Prostate gland (tissue), 2 donors: ENCODE results near the gene THRB. TPM values are rescaled to one million over a fixed set of nuclear protein-coding genes. Genes with fewer than 3 reads are reported as not detected.
"Not testable (repeated sequence)": the region's sequence is repeated elsewhere in the genome, so short reads cannot be mapped to it uniquely, and the experiment has no call there.

Source experiments
- DNase-seq: peaks from one replicate; pipeline ENCODE4 v3.0.0-alpha.2; 2019; ENCODE audit warnings: low spot score
- H3K27ac ChIP-seq, 2 donors: fragments of 200-600 bp; sonication (generic); 2 replicates each; pipeline ENCODE4 v1.5.1; 2017 to 2019
- H3K27me3 ChIP-seq: fragments of 200-600 bp; sonication (generic); replicated peaks from 2 replicates; pipeline ENCODE4 v1.5.1; 2019; ENCODE audit not compliant: insufficient read depth
- H3K36me3 ChIP-seq, 2 donors: fragments of 200-600 bp; sonication (generic); 1 replicate in 1 of 2; 2 replicates in 1 of 2; pipeline versions ENCODE4 v1.5.1 to v1.8.1; 2017 to 2019
- H3K4me1 ChIP-seq: fragments of 200-600 bp; sonication (generic); replicated peaks from 2 replicates; pipeline ENCODE4 v1.5.1; 2019
- H3K4me3 ChIP-seq, 2 donors: fragments of 200-600 bp; sonication (generic); 2 replicates each; pipeline ENCODE4 v1.5.1; 2017 to 2019
- H3K9me3 ChIP-seq: fragments of 200-600 bp; sonication (generic); 2 replicates; pipeline ENCODE4 v1.5.1; 2017
- POLR2A ChIP-seq: fragments of 450-650 bp; IDR thresholded peaks from one replicate; pipeline ENCODE4 v1.6.1; 2016; ENCODE audit warnings: antibody characterized with exemption, mild to moderate bottlenecking
- POLR2AphosphoS5 ChIP-seq: sonication (generic); formaldehyde crosslinking; IDR thresholded peaks from one replicate; pipeline ENCODE4 v1.6.1; 2017; ENCODE audit warnings: antibody characterized with exemption
- WGBS: methylation state at CpG from one replicate; pipeline ENCODE4 v1.1.5; 2018; 5-methylcytosine and 5-hydroxymethylcytosine counted together
- intact Hi-C: fragments of 100-400 bp; cut with DNase I; formaldehyde crosslinking; loops from one replicate; pipeline ENCODE4 v1.14.2; 2022
- total RNA-seq, 2 donors: library from RNA; depleted of rRNA; stranded (reverse); fragments of >200 nt; gene quantifications; one replicate each; pipeline ENCODE4 v1.1.0, GENCODE V29; 2016
- TF ChIP-seq, protein P1 (sequence below), 4 experiments: fragments of 200-600 bp in 2 of 4; fragments of 450-650 bp in 2 of 4; sonication (generic) in 2 of 4; IDR thresholded peaks; 1 replicate in 3 of 4; 2 replicates in 1 of 4; pipeline ENCODE4 v1.5.1; 2016 to 2019; ENCODE audit warnings: antibody characterized with exemption in 4 of 4, mild to moderate bottlenecking in 2 of 4, moderate library complexity in 2 of 4

The THRB gene
- total RNA-seq, 2 donors from 2014 or later, result 13.0 to 39.6 TPM

DNA sequence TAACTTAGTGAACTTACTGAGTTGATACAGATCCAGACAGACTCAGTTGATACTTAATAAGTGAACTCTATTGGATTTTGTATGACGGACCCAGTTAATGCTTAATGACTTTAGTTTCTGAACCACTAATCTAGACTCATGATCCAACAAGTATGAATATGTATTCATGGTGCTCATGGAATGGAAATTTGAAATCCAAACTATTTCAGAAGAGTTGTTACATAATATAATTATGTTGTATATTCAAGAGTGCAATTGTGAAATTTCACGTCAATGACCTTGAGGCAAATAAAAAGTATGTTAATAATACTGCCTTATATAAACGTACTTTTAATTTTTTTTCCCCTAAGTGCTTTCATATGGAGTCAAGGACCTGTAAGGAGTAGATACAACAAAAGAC lies 78.8 kb downstream of the THRB start:
- intact Hi-C loops, result no loop called here
- WGBS, result 87% methylated on average over 3 of the region's 3 CpGs
- TF ChIP-seq POLR2A, result no peak
- TF ChIP-seq POLR2AphosphoS5, result no peak
- TF ChIP-seq, protein P1, sequence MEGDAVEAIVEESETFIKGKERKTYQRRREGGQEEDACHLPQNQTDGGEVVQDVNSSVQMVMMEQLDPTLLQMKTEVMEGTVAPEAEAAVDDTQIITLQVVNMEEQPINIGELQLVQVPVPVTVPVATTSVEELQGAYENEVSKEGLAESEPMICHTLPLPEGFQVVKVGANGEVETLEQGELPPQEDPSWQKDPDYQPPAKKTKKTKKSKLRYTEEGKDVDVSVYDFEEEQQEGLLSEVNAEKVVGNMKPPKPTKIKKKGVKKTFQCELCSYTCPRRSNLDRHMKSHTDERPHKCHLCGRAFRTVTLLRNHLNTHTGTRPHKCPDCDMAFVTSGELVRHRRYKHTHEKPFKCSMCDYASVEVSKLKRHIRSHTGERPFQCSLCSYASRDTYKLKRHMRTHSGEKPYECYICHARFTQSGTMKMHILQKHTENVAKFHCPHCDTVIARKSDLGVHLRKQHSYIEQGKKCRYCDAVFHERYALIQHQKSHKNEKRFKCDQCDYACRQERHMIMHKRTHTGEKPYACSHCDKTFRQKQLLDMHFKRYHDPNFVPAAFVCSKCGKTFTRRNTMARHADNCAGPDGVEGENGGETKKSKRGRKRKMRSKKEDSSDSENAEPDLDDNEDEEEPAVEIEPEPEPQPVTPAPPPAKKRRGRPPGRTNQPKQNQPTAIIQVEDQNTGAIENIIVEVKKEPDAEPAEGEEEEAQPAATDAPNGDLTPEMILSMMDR (IDR thresholded peaks at IDR 0.05), result no peak

DNA sequence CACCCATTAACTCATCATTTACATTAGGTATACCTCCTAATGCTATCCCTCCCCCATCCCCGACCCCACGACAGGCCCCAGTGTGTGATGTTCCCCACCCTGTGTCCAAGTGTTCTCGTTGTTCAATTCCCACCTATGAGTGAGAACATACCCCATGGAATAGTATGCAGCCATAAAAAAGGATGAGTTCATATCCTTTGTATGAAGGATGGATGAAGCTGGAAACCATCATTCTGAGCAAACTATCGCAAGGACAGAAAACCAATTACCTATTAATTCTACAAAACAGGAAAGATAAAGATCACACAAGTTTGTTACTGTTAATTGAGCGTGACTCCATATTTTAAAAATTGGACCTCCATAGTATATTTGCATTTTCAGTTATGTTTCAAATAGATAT lies 81.0 kb downstream of the THRB start:
- H3K4me1 ChIP-seq, H3K4me3 ChIP-seq, H3K9me3 ChIP-seq, intact Hi-C loops, H3K27me3 ChIP-seq, DNase-seq, H3K27ac ChIP-seq, H3K36me3 ChIP-seq: not testable (repeated sequence)
- WGBS, result 96% methylated on average over 5 of the region's 5 CpGs

More for the DNA sequence above, 78.8 kb downstream of the THRB start:
- Histone ChIP-seq H3K27me3 (no peaks in the 10 kb centered on the region), H3K4me3 (no peak overlapping the region), H3K4me1 (no peaks in the 10 kb centered on the region), H3K27ac (no peak overlapping the region), H3K36me3 (no peaks in the 10 kb centered on the region), H3K9me3 (no peaks in the 10 kb centered on the region)
- no peak for DNase-seq

GRCh38 chr3:24410860-24411259 lies 83.8 kb downstream of the THRB start:
- TF ChIP-seq POLR2A (no peak), POLR2AphosphoS5 (no peak)
- TF ChIP-seq, protein P1 (IDR thresholded peaks at IDR 0.05), result no peak
- H3K27ac ChIP-seq, result no peak overlapping the region
- no peaks in the 10 kb centered on the region for H3K4me1 ChIP-seq
- no peaks in the 10 kb centered on the region for H3K27me3 ChIP-seq
- H3K4me3 ChIP-seq, result no peak overlapping the region
- H3K9me3 ChIP-seq, result no peaks in the 10 kb centered on the region
- intact Hi-C loops, result no loop called here
- DNase-seq, result no peak
- no peaks in the 10 kb centered on the region for H3K36me3 ChIP-seq
- WGBS, result 86% methylated on average over 3 of the region's 3 CpGs

DNA sequence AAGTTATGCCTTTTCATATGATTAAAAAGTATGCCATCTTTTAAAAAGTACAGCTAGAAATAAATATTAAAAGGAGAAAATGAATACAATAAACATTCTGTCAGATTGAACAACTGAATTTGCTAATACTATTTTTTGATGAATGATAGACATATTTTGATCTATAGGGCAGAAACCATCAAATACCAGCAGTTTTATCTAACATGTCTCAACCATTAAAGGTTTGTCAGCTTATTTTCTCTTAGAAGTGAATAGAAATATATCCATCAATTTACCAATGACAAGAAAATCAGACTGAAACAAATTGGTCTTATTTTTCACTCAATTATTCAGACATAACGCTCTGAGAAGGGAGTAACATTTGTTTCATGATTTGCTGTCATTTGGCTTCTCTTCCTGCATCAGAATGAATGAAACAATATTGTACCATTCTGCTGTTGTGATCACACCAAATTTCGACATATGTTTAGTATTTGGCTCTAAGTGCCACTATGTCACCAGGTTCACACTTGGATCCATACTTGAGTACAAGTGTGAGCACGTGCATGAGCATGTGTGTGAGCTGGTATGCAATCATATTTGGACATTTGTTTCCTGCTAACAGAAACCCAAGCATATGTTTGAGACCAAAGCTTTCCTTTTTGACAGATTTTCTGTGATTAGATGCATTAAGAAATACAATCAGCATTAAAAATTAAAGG lies 86.5 kb downstream of the THRB start:
- H3K9me3 ChIP-seq, result no peaks in the 10 kb centered on the region

DNA sequence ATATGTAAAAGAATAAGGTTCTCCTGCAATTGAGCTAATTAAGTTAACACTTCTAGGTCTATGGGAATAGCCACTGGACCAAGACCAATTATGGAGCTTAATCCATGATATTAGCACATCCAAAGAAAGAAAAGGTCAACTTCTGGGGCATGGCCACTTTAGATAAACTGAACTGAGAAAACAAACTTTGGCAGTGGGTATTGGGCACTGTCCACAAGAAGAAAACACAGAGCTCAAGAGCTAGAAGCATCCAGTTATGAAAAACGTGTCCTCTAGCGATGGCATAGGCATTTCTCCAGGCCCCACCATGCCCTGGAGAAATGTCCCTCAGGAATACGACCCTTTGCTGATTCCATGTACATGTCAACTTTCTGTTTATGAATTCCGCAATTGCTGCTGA lies 87.8 kb downstream of the THRB start:
- no peak for DNase-seq
- H3K27ac ChIP-seq, result no peak overlapping the region
- H3K36me3 ChIP-seq, result no peaks in the 10 kb centered on the region
- no peaks in the 10 kb centered on the region for H3K27me3 ChIP-seq
- H3K4me3 ChIP-seq, result no peak overlapping the region
- WGBS, result 95% methylated on average over 4 of the region's 4 CpGs
- peaks cover 2% of the 10 kb centered on the region for H3K4me1 ChIP-seq
- H3K9me3 ChIP-seq, result no peaks in the 10 kb centered on the region
- intact Hi-C loops, result no loop called here
- no peak for TF ChIP-seq POLR2A
- TF ChIP-seq, protein P1 (IDR thresholded peaks at IDR 0.05), result no peak

More for the DNA sequence above, 86.5 kb downstream of the THRB start:
- H3K27me3 ChIP-seq, result no peaks in the 10 kb centered on the region
- no peak for DNase-seq
- H3K4me3 ChIP-seq, result no peak overlapping the region
- H3K27ac ChIP-seq, result no peak overlapping the region
- TF ChIP-seq, protein P1 (IDR thresholded peaks at IDR 0.05), result no peak
- no peak for TF ChIP-seq POLR2A
- TF ChIP-seq POLR2AphosphoS5, result no peak
- no peaks in the 10 kb centered on the region for H3K36me3 ChIP-seq
- WGBS, result 54% methylated on average over 3 of the region's 3 CpGs
- intact Hi-C loops, result no loop called here
- no peaks in the 10 kb centered on the region for H3K4me1 ChIP-seq
